GM18867 (cell line): ENCODE data around the gene TEX19.

Experiments used
- ATAC-seq: cut with Tn5 transposase; IDR thresholded peaks from one replicate; pipeline ENCODE4 v1.9.1; 2021; ENCODE audit warnings: mild to moderate bottlenecking, moderate library complexity; ENCODE audit not compliant: unreplicated experiment

Gene TEX19

GRCh38 chr17:82320956-82321927 is 37.8 kb upstream of the TEX19 start:
- ATAC-seq = no peak

GRCh38 chr17:82321947-82322466 is 37.0 kb upstream of the TEX19 start:
- no peak for ATAC-seq

GRCh38 chr17:82322526-82323453 is 36.3 kb upstream of the TEX19 start:
- no peak for ATAC-seq

GRCh38 chr17:82323514-82324234 is 35.4 kb upstream of the TEX19 start:
- no peak for ATAC-seq

GRCh38 chr17:82324566-82325285 is 34.3 kb upstream of the TEX19 start:
- no peak for ATAC-seq

GRCh38 chr17:82325286-82326180 is 33.5 kb upstream of the TEX19 start:
- ATAC-seq = no peak

- ATAC-seq = no peak
Measured at GRCh38 chr17:82327289-82327688, 31.8 kb upstream of the TEX19 start.

GRCh38 chr17:82327757-82328140 is 31.3 kb upstream of the TEX19 start:
- ATAC-seq = no peak

GRCh38 chr17:82328141-82328993 is 30.7 kb upstream of the TEX19 start:
- ATAC-seq = no peak

GRCh38 chr17:82328994-82329507 is 30.0 kb upstream of the TEX19 start:
- ATAC-seq = no peak

GRCh38 chr17:82329683-82330321 is 29.2 kb upstream of the TEX19 start:
- ATAC-seq = no peak

- no peak for ATAC-seq
Measured at GRCh38 chr17:82330322-82331239, 28.5 kb upstream of the TEX19 start.

GRCh38 chr17:82331345-82331939 is 27.6 kb upstream of the TEX19 start:
- no peak for ATAC-seq

- ATAC-seq = no peak
Measured at GRCh38 chr17:82332669-82333278, 26.3 kb upstream of the TEX19 start.
